ENCODE data around the gene OPCML. TPM values are rescaled to one million over a fixed set of nuclear protein-coding genes. Genes with fewer than 3 reads are reported as not detected.

The OPCML gene
- total and polyA plus RNA-seq, 2 donors (not counting 1 experiment from before 2014, with no cell fraction given): not detected

- H4K20me1 ChIP-seq (ENCODE audit: control insufficient read depth, insufficient read depth, low read length, poor library complexity, severe bottlenecking): no peaks in the 10 kb centered on the region
- H3K27ac Mint-ChIP-seq: no peak overlapping the region
These were observed 887.6 kb downstream of the OPCML start for GRCh38 chr11:132644520-132645239.

More at GRCh38 chr11:132644520-132645239, 887.6 kb downstream of the OPCML start:
- ChIA-PET CTCF (no interaction called here), POLR2A (no interaction called here)
- Histone ChIP-seq H3K4me3 (ENCODE audit: control extremely low read depth in 1 of 5, extremely low read depth in 1 of 5, insufficient read depth in 1 of 5, low read depth in 2 of 5, low read length in 4 of 5) (no peak overlapping the region), H3K9ac (ENCODE audit: low read length) (no peak overlapping the region), H3K4me2 (replicated peaks; ENCODE audit: low read depth, low read length, poor library complexity, severe bottlenecking) (no peak overlapping the region), H3K4me1 (ENCODE audit: control insufficient read depth in 2 of 2, insufficient read depth in 2 of 2, low read length in 2 of 2) (no peaks in the 10 kb centered on the region), H3K79me2 (ENCODE audit: control insufficient read depth, insufficient read depth, low read length) (no peaks in the 10 kb centered on the region), H2AFZ (ENCODE audit: insufficient read depth, low read depth, low read length, poor library complexity, severe bottlenecking) (no peak overlapping the region), H3K27ac (ENCODE audit: low read length in 2 of 2) (no peak overlapping the region), H3K9me3 (ENCODE audit: control extremely low read depth in 1 of 3, control insufficient read depth in 2 of 3, insufficient read depth in 1 of 3, low read length in 2 of 3) (peaks cover 0 to 11% (median 0%) of the 10 kb centered on the region in 3 donors), H3K27me3 (replicated peaks in 1 of 4; ENCODE audit: control extremely low read depth in 1 of 4, control insufficient read depth in 3 of 4, insufficient read depth in 4 of 4, low read length in 3 of 4) (no peaks in the 10 kb centered on the region), H3K36me3 (replicated peaks in 1 of 2; ENCODE audit: control extremely low read depth in 1 of 2, control insufficient read depth in 1 of 2, extremely low read depth in 1 of 2, insufficient read depth in 2 of 2, low read length in 1 of 2) (no peaks in the 10 kb centered on the region)
- Mint-ChIP-seq H3K4me3 (no peak overlapping the region), H3K9me3 (ENCODE audit: insufficient read depth) (peaks cover 2% of the 10 kb centered on the region), H3K27me3 (no peaks in the 10 kb centered on the region), H3K4me1 (no peaks in the 10 kb centered on the region)
- intact Hi-C loops (cut with micrococcal nuclease): no loop called here
- DNase-seq (no peak), ATAC-seq (ENCODE audit: low read depth) (no peak)
- no peak for TF ChIP-seq CTCF (IDR thresholded peaks at IDR 0.05)
- no peak for TF ChIP-seq EZH2 (IDR thresholded peaks at IDR 0.05; ENCODE audit: borderline replicate concordance, insufficient read depth, low read depth, low read length, poor library complexity, severe bottlenecking)
- WGBS (ENCODE audit: insufficient coverage): 100% methylated on average over 1 of the region's 6 CpGs
